ENCODE data around the gene NRP1. TPM values are rescaled to one million over a fixed set of nuclear protein-coding genes. Genes with fewer than 3 reads are reported as not detected.

Gene NRP1
- total and polyA plus RNA-seq, 2 of the 8 experiments (the other 6 are each of a cell fraction or from before 2014, with no cell fraction given) = 1.2 to 2.1 TPM

DNA sequence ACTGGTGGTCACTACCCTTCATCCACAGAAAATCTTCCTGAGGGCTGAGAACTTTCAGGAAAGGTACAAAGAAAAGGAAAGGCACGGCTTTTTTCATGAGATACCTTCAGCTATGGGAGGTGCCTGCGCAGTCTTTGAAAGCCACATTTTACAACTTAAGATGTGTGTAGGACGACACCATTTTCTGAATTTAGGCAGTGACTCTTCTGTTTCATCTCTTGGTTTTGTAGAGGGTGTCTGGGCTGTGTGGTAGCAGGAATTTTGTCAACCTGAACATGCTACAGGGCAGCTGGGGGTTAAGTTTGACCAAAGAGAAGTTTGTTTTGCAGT lies 138.1 kb downstream of the NRP1 start:
- Histone ChIP-seq H4K91ac (replicated peaks; ENCODE audit: insufficient read length, low read length) (no peak overlapping the region), H3K4me2 (ENCODE audit: insufficient read depth in 1 of 2, low read depth in 2 of 2, low read length in 2 of 2) (no peak overlapping the region), H3K56ac (replicated peaks; ENCODE audit: insufficient read length, low read depth, low read length) (no peak overlapping the region), H2BK120ac (replicated peaks; ENCODE audit: low read depth, low read length) (no peak overlapping the region), H3K14ac (ENCODE audit: insufficient read length) (no peak overlapping the region), H4K5ac (ENCODE audit: insufficient read length, low read depth, low read length) (no peak overlapping the region), H3K4me1 (replicated peaks in 1 of 4; ENCODE audit: control insufficient read depth in 3 of 4, insufficient read depth in 4 of 4, low read length in 3 of 4) (no peaks in the 10 kb centered on the region), H3K18ac (ENCODE audit: extremely low read depth, low read length) (no peak overlapping the region), H3K79me2 (ENCODE audit: control insufficient read depth in 1 of 2, insufficient read depth in 2 of 2, low read length in 2 of 2) (no peaks in the 10 kb centered on the region), H3K4me3 (ENCODE audit: extremely low read depth in 1 of 4, insufficient read depth in 2 of 4, low read depth in 3 of 4, low read length in 4 of 4) (no peak overlapping the region), H2BK5ac (ENCODE audit: low read depth, low read length) (no peak overlapping the region), H3K79me1 (ENCODE audit: low read depth, low read length) (no peaks in the 10 kb centered on the region), H2AFZ (ENCODE audit: low read length) (no peak overlapping the region), H3K27me3 (replicated peaks in 1 of 4; ENCODE audit: control insufficient read depth in 3 of 4, extremely low read depth in 1 of 4, insufficient read depth in 3 of 4, low read length in 3 of 4) (no peaks in the 10 kb centered on the region), H2BK20ac (ENCODE audit: low read length) (no peak overlapping the region), H2AK5ac (ENCODE audit: low read depth, low read length) (no peak overlapping the region), H4K8ac (ENCODE audit: extremely low read depth, insufficient read depth, low read length) (no peak overlapping the region), H4K20me1 (replicated peaks in 1 of 2; ENCODE audit: control insufficient read depth in 1 of 2, insufficient read depth in 2 of 2, low read length in 2 of 2) (no peaks in the 10 kb centered on the region), H2BK15ac (ENCODE audit: low read length) (no peak overlapping the region), H3K36me3 (ENCODE audit: control insufficient read depth in 2 of 4, insufficient read depth in 4 of 4, low read length in 3 of 4) (no peaks in the 10 kb centered on the region), H3K9ac (replicated peaks in 1 of 4; ENCODE audit: extremely low read depth in 1 of 4, low read depth in 3 of 4, low read length in 3 of 4) (peak overlapping the region in 1 of 4 experiments; percentile 8; a peak in 1 of 7 replicates), H3K9me3 (ENCODE audit: insufficient read depth in 2 of 2, low read depth in 1 of 2, low read length in 1 of 2) (no peaks in the 10 kb centered on the region), H3K27ac (ENCODE audit: low read depth, low read length) (no peak overlapping the region), H3K4ac (replicated peaks; ENCODE audit: insufficient read length, low read depth, low read length) (no peak overlapping the region), H3K23me2 (ENCODE audit: low read depth, low read length) (no peaks in the 10 kb centered on the region), H2BK12ac (ENCODE audit: low read depth, low read length) (no peak overlapping the region), H3K23ac (ENCODE audit: insufficient read length) (no peak overlapping the region)
- POLR2A ChIA-PET (ENCODE audit: partially characterized antibody) = no interaction called here
- WGBS, 2 experiments (ENCODE audit: extremely low coverage in 1 of 2, insufficient coverage in 1 of 2, insufficient read length in 1 of 2, insufficient replicate concordance in 2 of 2, low coverage in 1 of 2, low lambda C conversion rate in 2 of 2, missing lambda C conversion rate in 1 of 2) = 60% methylated on average over 3 of the region's 3 CpGs; no CpG with 5 or more reads in 1 of the 2 experiments
- TF ChIP-seq CHD1 (IDR thresholded peaks at IDR 0.05; ENCODE audit: low read depth, low read length) = no peak
- TF ChIP-seq SAP30 (IDR thresholded peaks at IDR 0.05; ENCODE audit: insufficient read depth, insufficient replicate concordance, low read length) = no peak
- no peak for TF ChIP-seq RAD21 (IDR thresholded peaks at IDR 0.05 in 1 of 2, conservative IDR thresholded peaks at IDR 0.05 in 1 of 2; ENCODE audit: low read depth in 2 of 2, low read length in 2 of 2)
- no peak for TF ChIP-seq HDAC2 (IDR thresholded peaks at IDR 0.05; ENCODE audit: borderline replicate concordance in 1 of 2, low read depth in 2 of 2, low read length in 2 of 2)
- no peak for TF ChIP-seq CREB1 (IDR thresholded peaks at IDR 0.05)
- no peak for TF ChIP-seq EZH2 (IDR thresholded peaks at IDR 0.05; ENCODE audit: low read depth, low read length, severe bottlenecking)
- TF ChIP-seq NRF1 (IDR thresholded peaks at IDR 0.05; ENCODE audit: low read depth, low read length) = no peak
- no peak for TF ChIP-seq SRF (IDR thresholded peaks at IDR 0.05; ENCODE audit: low read depth, low read length)
- TF ChIP-seq SP1 (IDR thresholded peaks at IDR 0.05; ENCODE audit: low read depth, low read length) = no peak
- TF ChIP-seq KDM5A (IDR thresholded peaks at IDR 0.05; ENCODE audit: low read length) = no peak
- no peak for TF ChIP-seq KDM1A (IDR thresholded peaks at IDR 0.05; ENCODE audit: borderline replicate concordance, low read length)
- no peak for TF ChIP-seq SIRT6 (IDR thresholded peaks at IDR 0.05; ENCODE audit: low read length)
- TF ChIP-seq GABPA (IDR thresholded peaks at IDR 0.05; ENCODE audit: borderline replicate concordance, insufficient read depth, low read length) = no peak
- TF ChIP-seq EGR1 (IDR thresholded peaks at IDR 0.05; ENCODE audit: borderline replicate concordance, low read depth, low read length) = no peak
- TF ChIP-seq YY1 (IDR thresholded peaks at IDR 0.05; ENCODE audit: low read depth, low read length) = no peak
- DNase-seq (ENCODE audit: low read depth in 1 of 2, low spot score in 2 of 2) (no peak), FAIRE-seq (no peak)
- CTCF ChIA-PET (ENCODE audit: partially characterized antibody) = interaction anchor here (0.7 to 1.4 kb wide), 3 partner anchors 72 to 131 kb away, joined by 3 to 4 read pairs (median 4); no protein-coding TSS in a partner anchor
